Activated CD8-positive, alpha-beta memory T cell treated with anti-CD3 and anti-CD28 coated beads for 48 hours (primary cell): Measurements from ENCODE around the gene USP17L28.
"Not testable (repeated sequence)": the region's sequence is repeated elsewhere in the genome, so short reads cannot be mapped to it uniquely, and the experiment has no call there.

ENCODE experiments used
- DNase-seq, 3 experiments: peaks; one replicate each; pipeline ENCODE4 v3.0.0-alpha.2; 2020; ENCODE audit warnings: low read depth in 2 of 3, low spot score in 2 of 3

The USP17L28 gene

GRCh38 chr4:9348593-9348992 is at the start of gene USP17L28:
TSS of gene USP17L28 (plus strand) at chr4:9348893. CDS start at chr4:9348893, 0 bp downstream.
- DNase-seq, result not testable (repeated sequence)

- DNase-seq, result not testable (repeated sequence)
Measured at GRCh38 chr4:9324191-9324590, 24.5 kb upstream of the USP17L28 start.

- DNase-seq, result not testable (repeated sequence)
Measured at GRCh38 chr4:9324865-9325264, 23.8 kb upstream of the USP17L28 start, which contains the start of gene USP17L24. TSS of gene USP17L24 (plus strand) at chr4:9325165. CDS start at chr4:9325165, 0 bp downstream.

GRCh38 chr4:9329611-9330010 is 19.1 kb upstream of the USP17L28 start, which contains the start of gene USP17L25:
TSS of gene USP17L25 (plus strand) at chr4:9329911. CDS start at chr4:9329911, 0 bp downstream.
- not testable (repeated sequence) for DNase-seq

GRCh38 chr4:9334358-9334757 is 14.3 kb upstream of the USP17L28 start, which contains the start of gene USP17L26:
TSS of gene USP17L26 (plus strand) at chr4:9334658. CDS start at chr4:9334658, 0 bp downstream.
- DNase-seq, result not testable (repeated sequence)

- not testable (repeated sequence) for DNase-seq
Measured at GRCh38 chr4:9339103-9339502, 9.6 kb upstream of the USP17L28 start, which contains the start of gene USP17L5. TSS of gene USP17L5 (plus strand) at chr4:9339403. CDS start at chr4:9339403, 0 bp downstream.

- not testable (repeated sequence) for DNase-seq
Measured at GRCh38 chr4:9343848-9344247, 4.8 kb upstream of the USP17L28 start, which contains the start of gene USP17L27. TSS of gene USP17L27 (plus strand) at chr4:9344148. CDS start at chr4:9344148, 0 bp downstream.

GRCh38 chr4:9350866-9351265 is 2.2 kb downstream of the USP17L28 start:
- DNase-seq, result not testable (repeated sequence)

- not testable (repeated sequence) for DNase-seq
Measured at GRCh38 chr4:9353338-9353737, 4.6 kb downstream of the USP17L28 start, which contains the start of gene USP17L29. TSS of gene USP17L29 (plus strand) at chr4:9353638. CDS start at chr4:9353638, 0 bp downstream.

- DNase-seq, result not testable (repeated sequence)
Measured at GRCh38 chr4:9362829-9363228, 14.1 kb downstream of the USP17L28 start, which contains the start of gene USP17L30. TSS of gene USP17L30 (plus strand) at chr4:9363129. CDS start at chr4:9363129, 0 bp downstream.

- not testable (repeated sequence) for DNase-seq
Measured at GRCh38 chr4:9379881-9380280, 31.2 kb downstream of the USP17L28 start.

GRCh38 chr4:9381012-9381534 is 32.4 kb downstream of the USP17L28 start:
- peak; percentile 2 to 8 (median 4) for DNase-seq

GRCh38 chr4:9384126-9384525 is 35.4 kb downstream of the USP17L28 start:
- DNase-seq, result no peak

GRCh38 chr4:9389001-9389400 is 40.3 kb downstream of the USP17L28 start:
- not testable (repeated sequence) for DNase-seq
